PC-3 (cell line): Measurements from ENCODE around the gene PRKN.

Experiments used
- CTCF ChIP-seq: fragments of 300-600 bp; sonication (generic); conservative IDR thresholded peaks from 2 replicates; pipeline ENCODE4 v1.5.1; 2017; ENCODE audit warnings: antibody characterized with exemption, low read depth, mild to moderate bottlenecking, low read length
- EZH2 ChIP-seq: fragments of 300-600 bp; sonication (generic); IDR thresholded peaks from one replicate; pipeline ENCODE4 v1.6.1; 2017; ENCODE audit warnings: antibody characterized with exemption, mild to moderate bottlenecking, low read length; ENCODE audit not compliant: unreplicated experiment
- EZH2phosphoT487 ChIP-seq: fragments of 300-600 bp; sonication (generic); IDR thresholded peaks from 2 replicates; pipeline ENCODE4 v1.6.1; 2018; ENCODE audit warnings: mild to moderate bottlenecking, antibody characterized with exemption, low read length, borderline replicate concordance

GRCh38 chr6:162438980-162439379, 288.6 kb downstream of the PRKN start:
- TF ChIP-seq EZH2 = no peak
- no peak for TF ChIP-seq CTCF
- no peak for TF ChIP-seq EZH2phosphoT487
